NB4 (cell line): ENCODE results near the gene LDHAL6A.

Source experiments
- DNase-seq: peaks from one replicate; pipeline ENCODE4 v3.0.0; 2010; ENCODE audit warnings: low read depth
- H3K4me3 ChIP-seq: one replicate; pipeline ENCODE4 v1.5.1; 2011; ENCODE audit warnings: mild to moderate bottlenecking, low read depth, low read length, moderate library complexity
- MYC ChIP-seq: IDR thresholded peaks from 2 replicates; pipeline ENCODE4 v1.6.1; 2011; ENCODE audit warnings: low read depth, low read length
- POLR2A ChIP-seq: IDR thresholded peaks from 2 replicates; pipeline ENCODE4 v1.6.1; 2011; ENCODE audit warnings: mild to moderate bottlenecking; ENCODE audit not compliant: insufficient read length; ENCODE audit errors: extremely low read depth
- TF ChIP-seq, protein P1 (sequence below): IDR thresholded peaks from 2 replicates; pipeline ENCODE4 v1.6.1; 2011; ENCODE audit warnings: low read depth, low read length
- TF ChIP-seq, protein P2 (sequence below): IDR thresholded peaks from one replicate; pipeline ENCODE4 v1.5.1; 2012; ENCODE audit warnings: low read depth, low read length

LDHAL6A gene

DNA sequence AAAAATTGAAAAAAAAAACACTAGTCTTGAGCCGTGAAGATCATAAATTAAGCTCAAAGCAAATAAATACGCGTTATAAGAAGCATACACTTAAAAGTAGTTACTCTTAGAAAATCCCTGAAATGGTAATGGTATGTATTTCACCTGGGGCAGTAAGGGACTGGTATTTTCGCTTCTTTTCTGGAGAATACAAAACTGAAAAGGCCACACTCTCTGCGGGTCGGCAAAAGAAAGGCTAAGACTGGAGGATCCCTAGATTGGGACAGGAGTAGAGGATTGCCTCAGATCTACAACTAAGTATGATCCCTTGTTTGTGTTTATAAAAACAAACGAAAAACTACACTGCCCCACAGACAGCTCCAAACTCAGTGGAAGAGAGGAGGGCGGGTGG lies 70.5 kb downstream of the LDHAL6A start:
- TF ChIP-seq, protein P1, sequence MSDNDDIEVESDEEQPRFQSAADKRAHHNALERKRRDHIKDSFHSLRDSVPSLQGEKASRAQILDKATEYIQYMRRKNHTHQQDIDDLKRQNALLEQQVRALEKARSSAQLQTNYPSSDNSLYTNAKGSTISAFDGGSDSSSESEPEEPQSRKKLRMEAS = no peak
- TF ChIP-seq, protein P2, sequence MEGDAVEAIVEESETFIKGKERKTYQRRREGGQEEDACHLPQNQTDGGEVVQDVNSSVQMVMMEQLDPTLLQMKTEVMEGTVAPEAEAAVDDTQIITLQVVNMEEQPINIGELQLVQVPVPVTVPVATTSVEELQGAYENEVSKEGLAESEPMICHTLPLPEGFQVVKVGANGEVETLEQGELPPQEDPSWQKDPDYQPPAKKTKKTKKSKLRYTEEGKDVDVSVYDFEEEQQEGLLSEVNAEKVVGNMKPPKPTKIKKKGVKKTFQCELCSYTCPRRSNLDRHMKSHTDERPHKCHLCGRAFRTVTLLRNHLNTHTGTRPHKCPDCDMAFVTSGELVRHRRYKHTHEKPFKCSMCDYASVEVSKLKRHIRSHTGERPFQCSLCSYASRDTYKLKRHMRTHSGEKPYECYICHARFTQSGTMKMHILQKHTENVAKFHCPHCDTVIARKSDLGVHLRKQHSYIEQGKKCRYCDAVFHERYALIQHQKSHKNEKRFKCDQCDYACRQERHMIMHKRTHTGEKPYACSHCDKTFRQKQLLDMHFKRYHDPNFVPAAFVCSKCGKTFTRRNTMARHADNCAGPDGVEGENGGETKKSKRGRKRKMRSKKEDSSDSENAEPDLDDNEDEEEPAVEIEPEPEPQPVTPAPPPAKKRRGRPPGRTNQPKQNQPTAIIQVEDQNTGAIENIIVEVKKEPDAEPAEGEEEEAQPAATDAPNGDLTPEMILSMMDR = no peak
- TF ChIP-seq POLR2A (no peak), MYC (no peak)
- H3K4me3 ChIP-seq = peak overlapping the region; percentile 98
- no peak for DNase-seq

DNA sequence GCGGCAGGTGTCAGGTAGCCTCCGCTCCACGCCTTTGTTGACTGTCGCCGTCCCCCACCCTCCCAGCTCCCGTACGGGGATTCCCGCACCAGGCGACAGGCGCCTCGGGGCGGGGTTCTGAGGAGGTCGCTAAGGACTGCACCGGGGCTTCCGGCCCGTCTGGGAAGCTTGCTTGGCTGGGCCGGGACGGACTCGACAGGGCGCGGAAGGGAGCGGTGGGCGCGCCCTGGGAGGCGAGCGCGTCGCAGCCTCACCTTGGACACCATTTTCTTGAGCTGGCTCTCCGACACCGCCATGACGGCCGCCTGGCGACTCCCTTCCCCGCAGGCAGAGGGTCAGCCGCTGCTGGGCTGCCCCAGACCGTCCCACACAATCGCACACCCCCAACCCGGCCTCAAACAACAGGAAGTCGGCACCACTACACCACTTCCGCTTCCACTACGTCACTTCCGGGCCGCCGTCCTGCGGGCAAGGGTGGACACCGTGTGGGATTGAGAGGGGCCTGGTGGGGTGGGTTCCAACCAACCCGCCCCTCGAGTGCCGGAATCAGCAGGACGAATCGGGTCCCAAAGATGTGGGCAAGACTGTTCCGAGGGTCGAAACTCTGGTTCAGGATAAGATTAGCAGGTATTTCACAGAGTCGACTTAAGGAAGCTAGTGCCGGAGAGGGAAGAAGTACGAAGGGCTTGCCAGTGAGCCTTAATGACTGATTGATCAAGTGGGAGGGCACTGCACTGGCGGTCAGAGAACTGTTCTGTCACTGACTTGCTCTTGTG lies 71.1 kb downstream of the LDHAL6A start, which contains the start of gene TSG101:
Gene TSG101 (minus strand): TSS at position 422 of the 776 bp plus-strand sequence. CDS start 126 bp downstream, at position 296.
- TF ChIP-seq, protein P1 = peak; percentile 33; the same call in 1 of the 2 replicates
- TF ChIP-seq POLR2A (peak; percentile 94), MYC (peak; percentile 72)
- TF ChIP-seq, protein P2 = no peak
- H3K4me3 ChIP-seq = peak within 1 kb of the TSS; percentile 98
- peak; percentile 94 for DNase-seq

DNA sequence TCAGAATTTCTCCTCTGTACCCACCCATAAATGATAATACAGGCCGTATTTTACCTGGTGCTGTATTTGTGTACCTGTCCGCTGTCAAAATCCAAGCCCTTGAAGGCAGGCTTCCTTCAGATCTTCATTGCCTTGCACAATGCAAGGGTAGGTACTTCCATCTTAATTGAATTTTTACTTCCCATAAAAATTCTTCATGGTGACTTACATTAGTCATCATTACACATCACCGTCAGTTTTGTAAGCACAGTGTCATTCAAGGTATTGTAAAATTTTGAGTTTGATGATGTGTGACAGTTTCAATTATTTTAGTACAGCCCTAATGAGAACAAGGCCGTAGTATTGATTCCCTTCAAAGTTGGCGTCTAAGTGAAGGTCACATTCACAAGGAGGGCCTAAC lies 71.9 kb downstream of the LDHAL6A start:
- peak overlapping the region; percentile 98 for H3K4me3 ChIP-seq
- DNase-seq = peak; percentile 64
- TF ChIP-seq, protein P1 = no peak
- TF ChIP-seq MYC = no peak
- TF ChIP-seq, protein P2 = no peak
- no peak for TF ChIP-seq POLR2A
